ENCODE data around the gene SERPINF2. TPM values are rescaled to one million over a fixed set of nuclear protein-coding genes. Genes with fewer than 3 reads are reported as not detected.
"Not testable (repeated sequence)": the region's sequence is repeated elsewhere in the genome, so short reads cannot be mapped to it uniquely, and the experiment has no call there.

SERPINF2 gene
- total RNA-seq, 4 donors from 2014 or later: 0.85 to 6.4 (median 4.3) TPM

- Histone ChIP-seq H3K4me3 (no peak overlapping the region), H3K4me1 (peaks cover 10 to 16% of the 10 kb centered on the region in 2 donors), H3K36me3 (peaks cover 0 to 55% of the 10 kb centered on the region in 2 donors), H3K9me3 (no peaks in the 10 kb centered on the region), H3K27me3 (no peaks in the 10 kb centered on the region), H3K27ac (peak overlapping the region; percentile 5 to 46 (median 8))
- intact Hi-C loops (cut with DNase I; ENCODE audit: low total_unique reads) (no loop called here), in situ Hi-C loops (cut with MboI; ENCODE audit: low sequenced_read_pairs in 4 of 4) (no loop called here)
- DNase-seq: peak in 1 of 2 donors; percentile 54
- TF ChIP-seq POLR2A (IDR thresholded peaks at IDR 0.05) (no peak), CTCF (IDR thresholded peaks at IDR 0.05 in 4 of 5, conservative IDR thresholded peaks at IDR 0.05 in 1 of 5) (no peak)
- peak; percentile 32 to 43 for ATAC-seq
Measured at GRCh38 chr17:1736348-1737281, 6.1 kb upstream of the SERPINF2 start.

GRCh38 chr17:1737531-1738291 is 5.0 kb upstream of the SERPINF2 start:
- Histone ChIP-seq H3K4me1 (peaks cover 8 to 13% of the 10 kb centered on the region in 2 donors), H3K27ac (peak overlapping the region in 2 of 4 donors; percentile 8 to 46), H3K36me3 (peaks cover 0 to 48% of the 10 kb centered on the region in 2 donors), H3K9me3 (no peaks in the 10 kb centered on the region), H3K27me3 (no peaks in the 10 kb centered on the region), H3K4me3 (no peak overlapping the region)
- intact Hi-C loops (cut with DNase I; ENCODE audit: low total_unique reads) (no loop called here), in situ Hi-C loops (cut with MboI; ENCODE audit: low sequenced_read_pairs in 4 of 4) (no loop called here)
- DNase-seq (no peak), ATAC-seq (no peak)
- TF ChIP-seq POLR2A (IDR thresholded peaks at IDR 0.05): no peak
- no peak for TF ChIP-seq CTCF (IDR thresholded peaks at IDR 0.05 in 4 of 5, conservative IDR thresholded peaks at IDR 0.05 in 1 of 5)

- H3K27me3 ChIP-seq; DNase-seq; H3K4me3 ChIP-seq; ATAC-seq; intact Hi-C loops (cut with DNase I; ENCODE audit: low total_unique reads); in situ Hi-C loops (cut with MboI; ENCODE audit: low sequenced_read_pairs in 4 of 4); H3K4me1 ChIP-seq; H3K9me3 ChIP-seq; H3K27ac ChIP-seq: not testable (repeated sequence)
- peaks cover 0 to 15% of the 10 kb centered on the region in 2 donors for H3K36me3 ChIP-seq
Measured at GRCh38 chr17:1741899-1742298, 772 bp upstream of the SERPINF2 start.

- ATAC-seq (no peak), DNase-seq (no peak)
- intact Hi-C loops (cut with DNase I; ENCODE audit: low total_unique reads): no loop called here
- Histone ChIP-seq H3K27me3 (no peaks in the 10 kb centered on the region), H3K9me3 (no peaks in the 10 kb centered on the region), H3K36me3 (peaks cover 0 to 4% of the 10 kb centered on the region in 2 donors), H3K4me3 (no peak overlapping the region), H3K4me1 (peaks cover 0 to 4% of the 10 kb centered on the region in 2 donors), H3K27ac (no peak overlapping the region)
- no peak for TF ChIP-seq POLR2A (IDR thresholded peaks at IDR 0.05)
- TF ChIP-seq CTCF (IDR thresholded peaks at IDR 0.05 in 4 of 5, conservative IDR thresholded peaks at IDR 0.05 in 1 of 5): no peak
- in situ Hi-C loops (cut with MboI; ENCODE audit: low sequenced_read_pairs in 4 of 4): no loop called here
Measured at GRCh38 chr17:1743088-1743439, 393 bp downstream of the SERPINF2 start.
